GM12872 (cell line): ENCODE results near the gene MRPL41.

Experiments used
- TF ChIP-seq, protein P1 (sequence below): IDR thresholded peaks from 3 replicates; pipeline ENCODE4 v1.5.1; 2011; ENCODE audit warnings: low read depth, mild to moderate bottlenecking, low read length, moderate library complexity; ENCODE audit not compliant: insufficient read depth

MRPL41 gene

DNA sequence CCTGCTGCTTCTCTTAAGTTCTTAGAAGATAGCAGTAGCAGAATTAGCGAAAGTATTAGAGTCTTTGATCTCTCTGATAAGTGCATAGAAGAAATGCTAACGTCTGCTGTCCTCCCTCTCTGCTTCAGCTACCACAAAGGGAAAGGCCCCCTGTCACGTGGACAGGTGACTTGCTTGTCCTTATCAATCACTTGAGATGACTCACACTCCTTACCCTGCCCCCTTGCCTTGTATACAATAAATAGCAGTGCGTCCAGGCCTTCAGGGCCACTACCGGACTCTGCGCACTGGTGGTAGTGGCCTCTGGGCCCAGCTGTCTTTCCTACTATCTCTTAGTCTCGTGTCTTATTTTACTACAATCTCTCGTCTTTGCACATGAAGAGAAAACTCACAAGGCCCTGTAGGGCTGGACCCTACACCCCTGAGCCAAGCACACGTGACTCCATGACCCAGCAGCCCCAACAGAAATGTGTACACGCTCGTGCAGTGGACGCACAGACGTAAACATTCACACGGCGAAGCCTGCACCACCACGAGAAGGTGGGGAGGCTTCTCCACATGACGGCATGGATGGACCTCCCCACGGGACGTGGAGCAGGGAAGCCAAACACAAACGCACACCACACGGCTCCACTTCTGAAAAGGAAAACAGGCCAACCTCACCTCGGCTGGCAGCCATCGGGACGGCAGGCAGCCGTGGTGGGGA, 39.8 kb upstream of the MRPL41 start:
- TF ChIP-seq, protein P1, sequence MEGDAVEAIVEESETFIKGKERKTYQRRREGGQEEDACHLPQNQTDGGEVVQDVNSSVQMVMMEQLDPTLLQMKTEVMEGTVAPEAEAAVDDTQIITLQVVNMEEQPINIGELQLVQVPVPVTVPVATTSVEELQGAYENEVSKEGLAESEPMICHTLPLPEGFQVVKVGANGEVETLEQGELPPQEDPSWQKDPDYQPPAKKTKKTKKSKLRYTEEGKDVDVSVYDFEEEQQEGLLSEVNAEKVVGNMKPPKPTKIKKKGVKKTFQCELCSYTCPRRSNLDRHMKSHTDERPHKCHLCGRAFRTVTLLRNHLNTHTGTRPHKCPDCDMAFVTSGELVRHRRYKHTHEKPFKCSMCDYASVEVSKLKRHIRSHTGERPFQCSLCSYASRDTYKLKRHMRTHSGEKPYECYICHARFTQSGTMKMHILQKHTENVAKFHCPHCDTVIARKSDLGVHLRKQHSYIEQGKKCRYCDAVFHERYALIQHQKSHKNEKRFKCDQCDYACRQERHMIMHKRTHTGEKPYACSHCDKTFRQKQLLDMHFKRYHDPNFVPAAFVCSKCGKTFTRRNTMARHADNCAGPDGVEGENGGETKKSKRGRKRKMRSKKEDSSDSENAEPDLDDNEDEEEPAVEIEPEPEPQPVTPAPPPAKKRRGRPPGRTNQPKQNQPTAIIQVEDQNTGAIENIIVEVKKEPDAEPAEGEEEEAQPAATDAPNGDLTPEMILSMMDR, result no peak

DNA sequence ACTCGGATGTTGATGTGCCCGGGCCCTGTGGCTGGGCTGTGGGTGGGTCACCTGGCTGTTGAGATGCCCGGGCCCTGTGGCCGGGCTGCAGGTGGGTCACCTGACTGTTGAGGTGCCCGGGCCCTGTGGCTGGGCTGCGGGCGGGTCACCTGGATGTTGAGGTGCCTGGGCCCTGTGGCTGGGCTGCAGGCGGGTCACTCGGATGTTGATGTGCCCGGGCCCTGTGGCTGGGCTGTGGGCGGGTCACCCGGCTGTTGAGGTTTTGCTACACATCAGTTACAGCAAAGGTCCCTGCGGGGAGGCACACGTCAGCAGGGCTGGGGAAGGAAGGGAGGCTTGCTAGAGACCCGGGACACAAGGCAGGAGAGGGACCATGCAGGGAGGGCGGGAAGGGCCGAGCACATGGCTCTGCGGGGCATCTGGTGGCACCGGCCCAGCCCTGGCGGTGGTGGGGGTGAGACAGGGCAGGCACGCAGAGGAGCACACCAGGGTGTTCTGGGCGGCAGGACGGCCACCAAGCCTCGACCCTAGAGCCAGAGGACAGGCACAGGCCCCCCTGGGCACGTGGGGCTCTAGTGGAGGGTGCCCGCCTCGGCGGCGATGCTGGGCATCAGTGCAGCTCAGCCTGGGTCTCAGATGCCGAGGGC, 36.9 kb upstream of the MRPL41 start:
- TF ChIP-seq, protein P1, result no peak

DNA sequence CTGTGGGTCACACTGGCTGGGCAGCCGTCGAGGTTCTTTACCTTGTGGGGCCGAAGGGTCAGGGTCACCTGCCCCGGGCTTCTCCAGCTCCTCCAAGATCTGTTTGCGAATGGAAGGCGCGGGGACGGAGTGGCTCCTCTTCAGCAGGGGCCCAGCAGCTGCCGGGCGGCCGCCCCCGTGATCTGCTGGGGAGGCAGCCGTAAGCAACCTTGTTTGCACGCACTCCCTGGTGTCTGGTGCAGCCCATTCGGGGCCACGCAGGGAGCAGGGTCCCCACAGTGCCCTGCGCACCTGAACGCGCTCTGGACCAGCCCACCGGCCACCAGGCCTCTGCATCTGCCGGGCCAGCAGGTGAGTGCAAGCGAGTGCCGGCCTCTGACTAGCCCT, 36.3 kb upstream of the MRPL41 start:
- TF ChIP-seq, protein P1, result no peak

DNA sequence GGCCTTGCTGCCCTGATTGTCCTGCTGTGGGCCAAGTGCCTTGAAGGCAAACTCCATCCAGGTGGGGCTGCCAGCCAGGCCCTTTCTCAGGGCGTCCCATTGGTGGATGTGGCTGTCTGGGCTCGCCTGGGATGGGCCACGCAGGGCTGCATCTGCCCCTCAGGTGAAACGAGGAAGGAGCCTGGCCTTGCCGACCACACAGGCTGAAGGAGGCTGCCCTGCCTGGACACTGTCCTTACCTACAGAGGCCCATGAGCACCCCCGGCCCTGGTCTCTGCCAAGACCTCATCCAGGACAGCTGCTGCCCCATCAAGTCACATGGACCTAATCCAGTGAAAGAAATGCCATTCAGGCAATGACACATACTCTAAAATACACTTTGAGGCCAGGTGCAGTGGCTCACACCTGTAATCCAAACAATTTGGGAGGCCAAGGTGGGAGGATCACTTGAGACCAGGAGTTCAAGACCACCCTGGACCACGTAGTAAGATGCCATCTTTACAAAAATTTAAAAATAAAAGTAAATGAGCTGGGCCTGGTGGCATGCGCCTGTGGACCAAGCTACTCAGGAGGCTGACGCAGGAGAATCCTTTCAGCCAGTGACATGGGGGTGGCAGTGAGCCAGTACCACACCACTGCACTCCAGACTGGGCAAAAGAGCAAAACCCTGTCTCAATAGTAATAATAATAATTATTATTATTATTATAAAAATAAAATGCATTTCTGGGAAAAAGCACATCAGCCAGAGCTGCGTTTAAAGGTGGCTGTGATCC, 35.3 kb upstream of the MRPL41 start:
- TF ChIP-seq, protein P1, result no peak

DNA sequence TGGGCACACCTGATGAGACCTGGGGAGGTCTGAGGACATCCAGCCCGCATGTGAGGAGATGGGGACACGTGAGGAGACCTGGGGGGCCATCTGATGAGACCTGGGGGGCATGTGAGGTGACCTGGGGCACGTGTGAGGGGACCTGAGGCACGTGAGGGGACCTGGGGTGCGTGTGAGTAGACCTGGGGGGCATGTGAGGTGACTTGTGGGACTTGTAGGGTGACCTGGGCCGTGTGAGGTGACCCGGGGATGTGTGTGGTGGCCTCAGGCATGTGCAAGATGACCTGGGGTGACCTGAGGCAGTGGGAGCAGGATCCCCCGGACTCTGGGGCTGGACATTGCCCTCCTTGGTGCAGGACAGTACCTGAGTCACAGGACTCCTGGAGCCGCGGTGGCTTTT, 32.1 kb upstream of the MRPL41 start:
- TF ChIP-seq, protein P1, result no peak

DNA sequence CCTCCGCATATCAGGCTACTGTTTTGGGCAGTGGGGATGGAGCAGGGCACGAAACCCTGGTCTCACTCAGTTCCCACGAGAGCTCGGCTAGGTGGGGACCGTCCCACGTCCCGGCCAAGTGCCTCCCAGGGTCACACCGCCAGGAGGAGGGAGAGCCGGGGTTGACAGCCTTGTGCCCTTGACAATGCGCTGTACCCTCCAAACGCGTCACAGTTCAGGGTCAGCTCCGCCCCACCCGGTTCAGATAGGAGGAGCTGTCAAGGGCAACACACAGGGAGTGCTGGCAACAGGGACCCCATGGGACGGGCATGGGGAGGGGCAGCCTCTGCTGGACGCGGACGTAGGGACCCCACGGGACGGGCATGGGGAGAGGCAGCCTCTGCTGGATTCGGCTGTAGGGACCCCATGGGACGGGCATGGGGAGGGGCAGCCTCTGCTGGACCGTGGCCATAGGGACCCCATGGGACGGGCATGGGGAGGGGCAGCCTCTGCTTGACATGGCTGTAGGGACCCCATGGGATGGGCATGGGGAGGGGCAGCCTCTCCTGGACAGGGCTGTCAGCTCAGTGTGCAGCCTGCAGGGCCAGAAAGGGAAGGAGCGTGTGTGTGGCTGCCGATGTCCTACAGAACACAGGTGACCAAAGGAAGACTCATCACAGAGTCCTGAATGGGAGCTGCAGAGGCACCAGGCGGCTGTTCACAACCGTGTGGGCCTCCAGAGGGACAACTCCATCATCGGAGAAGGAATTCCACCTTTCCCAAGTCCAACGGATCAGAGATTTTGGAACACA, 30.9 kb upstream of the MRPL41 start:
- TF ChIP-seq, protein P1, result no peak
